Esophagus muscularis mucosa (tissue), 3 donors: ENCODE results near the gene GALM.

Experiments
- POLR2A ChIP-seq: fragments of 450-650 bp; IDR thresholded peaks from one replicate; pipeline ENCODE4 v1.6.1; 2017; ENCODE audit warnings: antibody characterized with exemption, moderate library complexity, mild to moderate bottlenecking, low read depth
- POLR2AphosphoS5 ChIP-seq, 2 donors: sonication (generic); formaldehyde crosslinking; IDR thresholded peaks; one replicate each; pipeline ENCODE4 v1.6.1; 2017; ENCODE audit warnings: antibody characterized with exemption in 2 of 2
- TF ChIP-seq, protein P1 (sequence below), 3 experiments: fragments of 200-600 bp in 2 of 3; fragments of 450-650 bp in 1 of 3; sonication (generic) in 2 of 3; IDR thresholded peaks; one replicate each; pipeline ENCODE4 v1.5.1; 2017 to 2019; ENCODE audit warnings: antibody characterized with exemption in 3 of 3, mild to moderate bottlenecking in 2 of 3, moderate library complexity in 1 of 3

DNA sequence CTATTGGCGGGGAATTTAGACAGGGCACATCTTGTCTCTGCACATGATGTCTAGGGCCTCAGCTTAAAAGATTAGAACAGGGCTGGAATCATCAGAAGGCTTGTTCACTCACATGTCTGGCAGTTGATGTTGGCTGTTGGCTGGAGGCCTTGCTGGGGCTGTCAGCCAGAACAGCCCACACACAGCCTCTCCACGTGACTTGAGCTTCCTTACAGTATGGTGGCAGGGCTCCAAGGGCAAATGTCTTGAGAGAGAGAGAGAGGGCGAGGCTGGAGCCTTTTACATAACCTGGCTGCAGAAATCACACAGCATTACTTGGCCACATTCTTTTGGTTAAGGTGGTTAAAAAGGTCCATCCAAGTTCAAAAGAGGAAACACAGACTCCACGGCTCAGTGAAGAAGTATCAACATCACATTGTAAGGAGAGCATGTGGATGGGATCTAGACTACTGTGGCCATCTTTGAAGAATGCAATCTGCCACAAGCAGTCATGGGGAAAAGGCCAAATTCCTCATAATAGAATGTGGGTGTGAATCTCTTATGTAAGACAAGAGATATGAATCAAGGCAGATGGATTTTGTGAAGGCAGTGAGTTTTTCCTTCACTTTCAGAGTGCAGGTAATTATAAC lies 54.8 kb downstream of the GALM start:
- TF ChIP-seq POLR2A, result no peak
- TF ChIP-seq, protein P1, sequence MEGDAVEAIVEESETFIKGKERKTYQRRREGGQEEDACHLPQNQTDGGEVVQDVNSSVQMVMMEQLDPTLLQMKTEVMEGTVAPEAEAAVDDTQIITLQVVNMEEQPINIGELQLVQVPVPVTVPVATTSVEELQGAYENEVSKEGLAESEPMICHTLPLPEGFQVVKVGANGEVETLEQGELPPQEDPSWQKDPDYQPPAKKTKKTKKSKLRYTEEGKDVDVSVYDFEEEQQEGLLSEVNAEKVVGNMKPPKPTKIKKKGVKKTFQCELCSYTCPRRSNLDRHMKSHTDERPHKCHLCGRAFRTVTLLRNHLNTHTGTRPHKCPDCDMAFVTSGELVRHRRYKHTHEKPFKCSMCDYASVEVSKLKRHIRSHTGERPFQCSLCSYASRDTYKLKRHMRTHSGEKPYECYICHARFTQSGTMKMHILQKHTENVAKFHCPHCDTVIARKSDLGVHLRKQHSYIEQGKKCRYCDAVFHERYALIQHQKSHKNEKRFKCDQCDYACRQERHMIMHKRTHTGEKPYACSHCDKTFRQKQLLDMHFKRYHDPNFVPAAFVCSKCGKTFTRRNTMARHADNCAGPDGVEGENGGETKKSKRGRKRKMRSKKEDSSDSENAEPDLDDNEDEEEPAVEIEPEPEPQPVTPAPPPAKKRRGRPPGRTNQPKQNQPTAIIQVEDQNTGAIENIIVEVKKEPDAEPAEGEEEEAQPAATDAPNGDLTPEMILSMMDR (IDR thresholded peaks at IDR 0.05), result no peak
- TF ChIP-seq POLR2AphosphoS5 (IDR thresholded peaks at IDR 0.05), result peak; percentile 77 to 92
